ENCODE measurements around the gene SLC24A4. TPM values are rescaled to one million over a fixed set of nuclear protein-coding genes. Genes with fewer than 3 reads are reported as not detected.

Gene SLC24A4
- total RNA-seq, 1 donor from 2014 or later = under 0.01 TPM

DNA sequence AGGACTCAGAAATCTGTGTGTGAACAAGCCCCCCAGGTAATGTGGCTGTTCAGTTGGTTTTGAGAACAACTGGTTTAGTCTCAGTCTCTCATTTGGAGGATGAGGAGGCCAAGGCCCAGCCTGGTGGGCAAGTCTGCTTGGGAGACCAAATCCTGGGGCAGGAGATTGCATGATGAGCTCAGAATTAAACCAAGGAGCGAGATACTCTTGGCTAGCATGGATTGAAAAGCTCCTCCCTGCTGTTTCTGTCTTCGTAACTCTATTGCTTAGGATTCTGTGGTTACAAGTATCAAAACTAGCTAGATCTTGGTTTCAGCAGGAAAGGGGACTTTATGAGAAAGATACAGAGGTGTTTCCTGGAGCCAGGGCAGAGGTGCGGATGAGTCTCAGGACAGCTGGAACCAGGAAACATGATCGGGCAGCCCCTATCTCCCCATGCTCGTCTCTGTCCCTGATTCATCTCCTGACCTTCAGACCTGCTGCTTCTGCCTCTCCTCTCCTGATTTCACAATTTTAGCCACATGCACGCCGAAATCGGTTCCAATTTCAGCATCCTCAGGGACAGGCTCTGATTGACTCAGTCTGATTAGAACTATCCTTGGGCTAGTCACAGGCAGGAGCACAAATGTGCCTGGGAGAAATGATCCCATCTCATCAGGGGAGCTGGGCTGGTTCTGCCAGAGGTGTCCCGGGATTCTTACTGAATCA is 150.4 kb downstream of the SLC24A4 start:
- DNase-seq (ENCODE audit: low read depth in 2 of 2) = peak in 1 of 2 donors; percentile 40

DNA sequence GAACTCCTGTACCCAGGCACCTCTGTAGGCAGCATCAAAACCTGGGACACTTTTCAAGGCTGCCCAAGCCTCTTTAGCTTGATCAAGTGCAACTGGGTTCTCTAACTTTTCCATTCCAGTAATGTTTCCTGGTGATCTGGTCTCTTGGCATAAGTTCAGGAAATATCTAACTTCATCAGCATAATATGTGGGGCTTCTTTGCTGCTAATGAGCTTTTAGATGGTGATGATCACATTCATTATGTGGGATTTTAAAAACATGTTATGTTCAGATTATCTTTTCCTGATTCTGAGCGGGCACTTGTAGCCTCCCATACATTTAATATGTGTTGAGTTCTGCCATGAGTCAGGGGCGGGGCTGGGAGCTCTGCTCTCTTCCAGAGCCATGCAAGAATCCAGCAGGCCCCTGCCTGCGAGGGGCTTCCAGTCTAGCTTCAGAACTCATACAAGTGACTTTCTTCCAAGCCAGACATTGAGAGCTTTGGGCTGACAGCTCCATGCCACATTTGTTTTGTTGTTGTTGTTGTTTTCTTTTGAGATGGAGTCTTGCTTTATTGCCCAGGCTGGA is 151.1 kb downstream of the SLC24A4 start:
- peak; percentile 42 to 69 for DNase-seq (ENCODE audit: low read depth in 2 of 2)

DNA sequence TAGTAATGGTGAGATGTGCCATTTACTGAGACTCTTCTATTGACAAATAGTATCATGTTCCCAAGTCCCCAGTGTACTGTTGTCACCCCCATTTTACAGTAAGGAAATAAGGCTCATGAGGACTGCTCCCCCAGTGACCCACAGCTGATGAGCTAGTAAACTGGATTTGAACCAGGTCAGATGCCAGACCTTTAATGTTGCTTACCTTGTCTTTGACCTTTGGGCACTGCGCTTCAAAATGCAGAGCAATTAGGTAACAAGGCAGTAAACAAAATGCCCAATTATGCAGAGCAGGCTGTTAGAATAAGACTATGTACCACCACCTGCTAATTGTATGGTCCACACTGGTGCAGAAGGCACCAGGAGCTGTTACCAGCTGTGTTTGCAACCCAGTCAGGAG is 152.1 kb downstream of the SLC24A4 start:
- DNase-seq (ENCODE audit: low read depth in 2 of 2) = no peak

DNA sequence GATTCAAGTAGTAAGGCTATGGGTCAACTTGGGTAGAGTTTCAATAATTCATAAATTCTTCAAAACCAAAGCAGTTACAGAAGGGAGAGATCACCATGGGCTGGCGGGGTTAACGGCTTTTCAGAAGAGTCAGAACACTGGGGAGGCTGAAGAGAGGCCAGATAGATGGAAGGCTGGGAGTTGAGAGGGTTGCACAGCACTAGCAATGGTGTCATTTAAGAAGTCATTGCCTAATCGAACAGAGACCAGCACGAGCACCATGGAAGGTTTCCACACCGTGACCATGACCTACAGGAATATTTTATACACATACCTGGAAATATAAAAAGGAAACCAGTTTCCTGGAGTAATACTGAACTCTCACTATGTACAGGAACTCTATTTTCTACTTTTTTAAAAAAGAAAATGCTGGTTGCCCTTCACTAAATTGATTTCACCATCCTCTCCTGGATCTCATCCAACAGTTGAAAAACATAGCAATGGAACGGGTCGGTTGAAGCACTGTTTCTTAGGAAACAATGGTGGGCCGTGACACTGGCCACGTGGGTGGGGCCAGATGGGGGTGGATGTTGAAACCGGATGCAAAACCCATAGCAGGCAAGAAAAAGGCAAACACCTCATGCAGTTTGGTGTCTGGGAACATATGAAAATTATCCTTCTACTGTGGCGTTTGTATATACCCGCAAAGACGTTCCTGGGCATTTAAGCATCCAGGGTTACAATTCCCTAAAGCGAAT is 152.7 kb downstream of the SLC24A4 start:
- peak; percentile 89 to 97 for DNase-seq (ENCODE audit: low read depth in 2 of 2)

DNA sequence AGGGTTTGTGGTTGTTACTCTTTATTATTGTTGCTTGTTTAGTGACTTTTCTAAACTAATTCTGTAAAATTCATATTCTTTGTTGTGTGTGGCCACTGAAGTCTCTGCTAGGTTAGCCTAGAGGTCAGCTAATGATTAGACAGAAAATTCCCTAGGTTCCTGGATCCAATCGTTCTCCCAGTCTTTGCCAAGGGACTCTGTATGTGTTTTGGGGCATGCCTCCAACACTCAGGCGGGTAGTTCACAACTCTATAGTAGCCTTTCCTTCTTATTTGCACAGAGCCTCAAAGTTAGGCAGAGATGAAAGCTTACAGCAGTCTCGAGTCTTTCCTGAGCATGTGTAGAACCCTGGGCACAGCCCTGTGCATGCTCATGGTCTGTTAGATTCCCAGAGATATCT is 157.9 kb downstream of the SLC24A4 start:
- DNase-seq (ENCODE audit: low read depth in 2 of 2) = no peak

DNA sequence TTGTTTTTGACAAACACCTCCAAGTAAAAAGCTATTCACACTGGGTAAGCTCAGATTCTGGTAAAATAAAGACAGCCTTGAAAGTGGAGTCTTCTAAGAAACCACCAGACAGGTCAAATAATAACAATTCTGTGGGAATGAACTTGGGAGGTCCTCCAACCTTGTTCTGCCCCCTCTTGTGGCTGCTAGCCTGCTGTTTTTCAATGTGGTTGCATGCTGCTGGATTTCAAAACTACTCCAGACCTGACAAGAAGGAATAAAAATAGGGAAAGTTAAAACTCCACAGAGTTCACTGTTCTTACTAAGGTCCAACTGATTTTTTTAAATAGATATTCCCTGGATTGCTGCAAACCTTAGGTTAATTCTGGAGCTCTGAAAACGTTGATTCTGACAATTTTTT is 158.4 kb downstream of the SLC24A4 start:
- peak in 1 of 2 donors; percentile 43 for DNase-seq (ENCODE audit: low read depth in 2 of 2)

DNA sequence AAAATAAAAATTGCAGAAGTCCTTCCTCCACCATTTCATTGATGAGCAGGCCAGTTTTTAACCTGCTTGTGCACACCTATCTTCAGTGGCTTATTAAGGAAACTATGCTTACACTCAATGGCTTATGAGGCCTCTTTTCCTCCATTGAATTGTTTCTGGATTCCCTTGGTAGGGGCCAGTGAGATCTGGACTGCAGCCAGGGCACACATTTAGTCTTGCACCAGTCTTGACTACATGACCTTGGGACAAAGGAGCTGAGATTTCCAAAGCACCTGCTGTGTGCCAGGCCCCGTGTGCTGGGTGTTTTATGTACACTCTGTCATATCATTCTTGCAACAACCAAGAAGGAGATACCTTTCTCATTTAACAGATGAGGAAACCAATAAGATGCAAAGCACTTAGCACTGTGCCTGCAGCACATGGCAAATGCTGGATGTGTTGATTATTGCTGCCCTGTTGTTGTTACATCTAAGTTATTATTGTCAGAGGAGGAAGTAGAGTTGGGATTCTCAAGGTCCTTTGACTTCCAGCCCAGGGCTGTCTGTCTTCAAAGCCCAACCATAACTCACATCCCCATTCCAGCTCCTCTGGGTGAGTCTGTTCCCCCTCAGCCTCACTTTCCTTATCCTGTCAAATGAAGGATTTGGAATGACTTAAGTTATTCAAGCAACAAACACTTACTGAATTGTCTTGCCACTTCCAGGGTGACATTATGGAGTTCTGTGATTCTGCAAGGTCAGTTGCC is 159.0 kb downstream of the SLC24A4 start:
- DNase-seq (ENCODE audit: low read depth in 2 of 2) = no peak

DNA sequence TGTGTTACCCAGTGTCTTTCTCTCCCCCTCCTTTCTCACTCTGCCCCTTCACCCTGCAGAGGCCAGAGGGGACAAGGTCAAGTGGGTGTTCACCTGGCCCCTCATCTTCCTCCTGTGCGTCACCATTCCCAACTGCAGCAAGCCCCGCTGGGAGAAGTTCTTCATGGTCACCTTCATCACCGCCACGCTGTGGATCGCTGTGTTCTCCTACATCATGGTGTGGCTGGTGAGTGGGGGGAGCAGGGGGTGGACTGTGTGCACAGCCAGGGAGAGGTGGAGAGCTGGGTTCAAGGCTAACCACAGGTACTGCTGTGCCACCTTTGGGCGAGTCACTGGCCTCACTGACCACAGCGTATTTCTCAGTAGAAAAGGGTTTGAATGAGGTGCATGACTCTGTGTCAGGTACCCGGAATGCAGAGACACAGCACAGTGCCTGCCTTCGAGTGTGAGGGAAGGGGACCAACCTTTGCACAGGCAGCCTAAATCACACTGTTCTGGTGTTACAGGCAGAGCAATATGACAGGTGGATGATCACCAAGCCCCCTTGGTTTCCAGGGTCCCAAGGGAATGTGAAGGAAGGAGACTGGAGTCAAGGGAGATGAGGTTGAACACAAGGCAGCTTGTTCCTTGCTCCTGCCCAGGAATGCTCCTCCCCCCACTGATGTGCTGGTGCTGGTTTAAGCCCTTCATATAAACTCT is 159.8 kb downstream of the SLC24A4 start:
- DNase-seq (ENCODE audit: low read depth in 2 of 2) = no peak

DNA sequence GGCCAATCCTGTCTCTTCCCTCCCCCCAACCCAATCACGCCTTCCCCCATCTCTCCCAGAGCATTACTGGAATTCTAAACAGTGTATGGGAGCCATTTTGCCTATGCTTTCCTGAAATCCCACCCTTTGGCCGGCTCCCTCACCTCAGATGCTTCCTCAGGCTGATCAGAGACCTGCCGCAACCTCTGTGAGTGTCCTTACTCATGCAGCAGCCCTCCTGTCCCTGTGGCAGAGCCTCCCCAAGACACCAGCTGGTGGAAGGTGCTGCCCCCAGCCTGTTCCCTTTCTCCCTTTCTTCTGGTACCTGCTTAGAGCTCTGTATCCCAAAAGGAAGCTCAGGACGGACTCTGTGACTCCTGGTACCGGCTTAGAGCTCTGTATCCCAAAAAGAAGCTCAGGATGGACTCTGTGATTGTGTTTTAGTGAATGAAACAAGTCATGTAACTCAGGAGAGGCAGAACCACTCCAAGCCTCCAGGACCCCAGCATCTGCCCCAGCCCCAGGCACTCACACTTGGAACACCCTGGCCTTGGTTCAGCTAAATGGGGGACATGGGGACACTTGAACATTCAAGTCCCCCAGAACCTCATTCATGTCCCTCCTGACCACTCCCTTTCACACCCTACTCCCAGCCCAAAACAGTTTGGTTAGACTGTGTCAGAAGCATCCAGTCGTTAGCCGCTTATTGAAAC is 161.3 kb downstream of the SLC24A4 start:
- no peak for DNase-seq (ENCODE audit: low read depth in 2 of 2)

DNA sequence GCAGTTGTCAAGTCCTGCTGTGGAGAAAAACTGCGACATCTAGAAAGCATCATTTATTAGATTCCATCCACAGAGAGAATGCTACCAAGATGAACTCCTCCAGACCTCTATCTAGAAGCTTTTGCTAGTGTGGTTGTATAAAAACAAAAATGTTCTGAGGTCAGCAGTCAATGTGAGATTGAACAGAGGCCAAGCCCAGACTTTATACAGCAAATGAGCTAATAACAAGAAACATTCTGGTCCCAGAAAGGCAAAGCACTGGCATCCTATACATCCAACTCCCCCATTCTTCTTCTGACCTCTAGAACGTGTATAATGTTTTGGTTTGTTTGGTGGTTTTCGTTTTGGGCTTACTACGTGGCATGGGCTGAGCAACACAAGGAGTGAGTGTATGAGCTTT is 163.9 kb downstream of the SLC24A4 start:
- no peak for DNase-seq (ENCODE audit: low read depth in 2 of 2)

DNA sequence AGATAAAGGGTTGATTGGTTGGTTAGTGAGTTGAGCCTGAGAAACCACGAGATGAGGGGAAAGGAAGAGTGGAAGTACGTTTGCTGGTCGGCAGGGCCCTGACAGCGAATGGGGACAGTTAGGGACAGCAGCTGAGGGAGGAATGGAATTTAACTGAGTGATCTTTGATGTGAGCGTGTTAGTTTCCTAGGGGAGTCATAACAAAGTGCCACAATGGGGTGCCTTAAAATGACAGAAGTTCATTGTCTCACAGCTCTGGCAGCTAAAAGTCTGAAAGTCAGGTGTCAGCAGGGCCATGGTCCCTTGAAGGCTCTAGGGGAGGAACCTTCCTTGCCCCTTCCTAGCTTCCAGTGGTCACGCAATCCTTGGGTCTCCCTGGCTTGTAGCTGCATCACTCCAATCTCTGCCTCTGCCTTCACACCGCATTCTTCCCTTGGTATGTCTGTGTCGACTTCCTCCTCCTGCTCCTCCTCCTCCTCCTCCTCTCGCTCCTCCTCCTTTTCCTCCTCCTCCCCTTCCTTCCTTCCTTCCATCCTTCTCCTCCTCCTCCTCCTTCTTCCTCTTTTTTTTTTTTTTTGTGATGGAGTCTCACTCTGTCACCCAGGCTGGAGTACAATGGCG is 164.7 kb downstream of the SLC24A4 start:
- no peak for DNase-seq (ENCODE audit: low read depth in 2 of 2)

DNA sequence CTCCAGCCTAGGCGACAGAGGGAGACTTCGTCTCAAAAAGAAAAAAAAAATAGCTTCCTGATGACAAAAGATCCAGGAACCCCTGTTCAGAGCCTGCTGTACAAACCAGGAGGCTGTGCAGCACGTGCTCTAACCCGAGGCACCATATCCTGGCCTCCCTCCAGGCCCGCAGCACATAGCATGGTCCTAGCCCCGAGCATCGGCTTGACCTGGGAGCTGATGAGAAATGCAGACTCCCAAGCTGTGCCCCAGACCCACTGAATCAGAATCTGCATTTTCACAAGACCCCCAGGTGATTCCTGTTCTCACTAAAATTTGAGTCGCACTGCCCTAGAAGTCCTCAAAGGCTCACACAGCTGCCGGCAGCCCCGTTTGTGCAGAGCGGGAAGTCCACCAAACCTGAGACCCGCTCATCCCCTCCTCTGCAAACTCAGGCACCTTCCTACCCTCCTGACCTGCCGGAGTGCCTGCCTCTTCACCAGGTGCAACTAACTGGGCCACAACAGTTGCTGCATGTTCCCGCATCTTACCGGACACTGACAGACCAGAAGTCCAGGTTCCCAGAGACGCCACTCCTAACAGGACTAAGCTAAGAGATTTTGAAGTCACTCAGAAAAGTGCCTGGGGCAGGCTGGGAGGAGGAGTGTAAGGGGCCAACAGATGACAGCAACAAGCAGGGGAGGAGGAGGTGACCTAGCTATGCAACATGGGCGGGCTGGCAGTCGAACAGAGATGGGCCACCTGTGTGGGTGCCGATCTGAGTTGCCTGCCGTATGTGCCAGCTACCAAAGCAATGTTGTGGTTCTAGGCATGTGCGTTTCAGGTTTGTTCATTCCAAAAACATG is 166.7 kb downstream of the SLC24A4 start:
- no peak for DNase-seq (ENCODE audit: low read depth in 2 of 2)

DNA sequence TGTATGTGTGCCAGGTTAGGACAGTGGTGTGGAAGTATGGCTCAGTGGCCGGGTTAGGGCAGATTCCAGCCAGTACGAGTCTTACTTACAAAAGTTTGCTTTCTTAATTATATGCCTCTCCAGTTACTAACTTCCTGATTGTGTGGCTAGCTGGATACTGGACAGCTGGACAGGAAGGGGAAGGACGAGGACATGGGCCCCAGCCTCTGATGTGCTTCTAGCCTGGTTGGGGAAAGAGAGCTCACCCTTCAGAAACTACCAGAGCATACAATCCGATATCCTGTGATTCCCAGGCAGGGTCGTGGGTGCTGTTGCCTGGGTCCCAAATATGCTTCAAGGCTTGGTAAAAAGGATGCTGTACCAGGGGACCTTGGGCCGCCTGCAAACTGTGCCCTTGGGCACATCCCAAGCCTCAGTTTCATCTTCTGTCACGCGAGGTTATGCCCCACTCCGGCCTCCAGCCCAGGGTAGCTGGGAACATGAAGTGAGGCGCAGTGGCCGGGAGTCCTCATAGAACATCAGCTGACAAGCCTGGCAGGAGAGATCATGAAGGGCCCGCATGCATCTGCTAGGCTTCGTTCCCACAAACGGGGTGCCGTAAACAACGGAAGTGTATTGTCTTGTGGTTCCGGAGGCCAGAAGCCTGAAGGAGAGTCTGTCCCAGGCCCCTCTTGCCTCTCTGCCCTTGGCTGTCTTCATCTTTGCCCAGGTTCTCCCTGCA is 167.4 kb downstream of the SLC24A4 start:
- no peak for DNase-seq (ENCODE audit: low read depth in 2 of 2)

DNA sequence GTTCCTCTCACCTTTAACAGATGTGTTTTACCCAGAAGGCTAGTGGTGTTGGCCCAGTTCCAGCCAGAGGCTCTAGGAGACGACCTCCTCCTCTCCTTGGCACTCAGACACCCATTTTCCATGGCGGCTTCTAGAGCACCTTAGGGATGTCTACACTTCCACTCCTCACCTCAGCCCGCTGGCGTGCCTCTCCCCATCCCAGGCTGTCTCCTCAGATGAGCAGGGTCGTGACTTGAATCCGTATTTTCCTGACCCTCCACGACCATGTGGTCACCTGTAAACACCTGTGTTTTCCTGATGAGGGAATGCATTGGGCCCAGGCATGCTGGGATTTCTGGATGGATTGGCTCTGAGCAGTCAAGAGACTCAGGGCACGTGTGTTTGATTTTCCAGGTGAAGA is 168.8 kb downstream of the SLC24A4 start:
- no peak for DNase-seq (ENCODE audit: low read depth in 2 of 2)

DNA sequence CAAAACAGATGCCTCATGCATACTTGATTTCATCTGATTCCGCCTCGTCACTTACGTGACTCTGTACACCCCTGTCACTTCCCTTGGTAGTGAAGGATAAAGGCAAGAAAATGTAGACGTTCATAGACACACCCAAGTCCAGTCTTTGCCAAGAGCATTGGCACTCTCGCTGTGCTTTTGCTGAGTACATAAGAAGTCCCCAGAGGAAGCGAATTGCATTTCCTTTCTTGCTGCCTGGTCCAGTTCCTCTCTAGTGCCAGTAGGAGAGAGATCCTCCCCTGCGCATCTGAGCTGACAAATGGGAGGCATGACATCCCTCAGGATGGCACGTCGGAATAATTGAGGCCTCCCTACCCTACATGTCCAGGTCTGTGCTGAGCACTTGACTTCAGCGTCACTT is 169.3 kb downstream of the SLC24A4 start:
- no peak for DNase-seq (ENCODE audit: low read depth in 2 of 2)

DNA sequence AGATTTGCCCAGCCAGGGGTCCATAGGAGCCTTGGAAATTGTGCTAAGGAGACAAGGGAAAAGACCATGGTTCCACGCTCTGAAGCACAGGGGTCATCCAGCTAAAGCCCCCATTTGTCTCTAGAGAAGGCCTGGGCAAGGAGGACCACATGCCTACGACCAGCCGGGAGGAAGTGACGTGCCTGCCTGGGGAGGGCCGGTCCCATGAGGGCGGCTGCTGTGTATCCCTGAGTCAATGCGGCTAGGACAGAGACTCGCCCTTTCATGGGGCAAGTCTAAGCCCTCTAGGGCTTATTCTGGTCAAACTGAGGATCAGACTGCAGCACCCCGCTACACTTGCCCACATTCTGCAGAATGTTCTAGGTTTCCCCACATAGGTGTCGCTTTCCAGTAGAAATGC is 170.1 kb downstream of the SLC24A4 start:
- no peak for DNase-seq (ENCODE audit: low read depth in 2 of 2)

DNA sequence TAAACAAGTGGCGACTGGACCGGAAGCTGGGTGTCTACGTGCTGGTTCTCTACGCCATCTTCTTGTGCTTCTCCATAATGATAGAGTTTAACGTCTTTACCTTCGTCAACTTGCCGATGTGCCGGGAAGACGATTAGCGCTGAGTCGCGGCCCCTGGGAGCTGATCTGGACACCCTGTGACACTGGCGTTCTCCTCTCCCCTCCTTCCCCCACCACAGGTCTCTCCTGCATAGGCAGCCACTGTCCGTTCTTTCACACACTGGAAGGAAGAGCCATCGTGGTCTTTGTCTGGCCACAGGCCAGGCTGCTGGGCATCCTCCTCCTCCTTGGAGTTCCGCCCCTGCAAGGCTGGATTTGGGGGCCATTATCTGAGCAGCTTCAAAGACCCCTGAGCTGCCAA is 170.5 kb downstream of the SLC24A4 start:
- no peak for DNase-seq (ENCODE audit: low read depth in 2 of 2)

DNA sequence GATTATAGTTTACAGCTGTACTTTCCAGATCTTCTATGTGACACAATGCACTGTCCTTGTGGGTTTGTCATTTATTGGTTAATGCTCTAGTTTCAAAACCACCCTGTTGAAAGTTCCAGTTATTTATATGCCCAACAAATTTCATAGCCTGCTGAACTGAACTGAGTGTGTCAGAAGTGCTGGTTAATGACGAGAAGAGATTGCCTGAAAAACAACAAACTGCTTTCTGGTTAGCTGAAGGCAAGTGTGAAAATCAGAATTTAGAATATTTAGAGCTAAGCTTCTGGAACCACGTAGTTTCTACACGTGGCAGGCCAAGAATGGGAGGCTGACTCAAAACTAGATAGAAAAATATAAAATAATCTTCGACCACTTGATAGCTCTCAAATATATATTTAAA is 171.5 kb downstream of the SLC24A4 start:
- no peak for DNase-seq (ENCODE audit: low read depth in 2 of 2)

DNA sequence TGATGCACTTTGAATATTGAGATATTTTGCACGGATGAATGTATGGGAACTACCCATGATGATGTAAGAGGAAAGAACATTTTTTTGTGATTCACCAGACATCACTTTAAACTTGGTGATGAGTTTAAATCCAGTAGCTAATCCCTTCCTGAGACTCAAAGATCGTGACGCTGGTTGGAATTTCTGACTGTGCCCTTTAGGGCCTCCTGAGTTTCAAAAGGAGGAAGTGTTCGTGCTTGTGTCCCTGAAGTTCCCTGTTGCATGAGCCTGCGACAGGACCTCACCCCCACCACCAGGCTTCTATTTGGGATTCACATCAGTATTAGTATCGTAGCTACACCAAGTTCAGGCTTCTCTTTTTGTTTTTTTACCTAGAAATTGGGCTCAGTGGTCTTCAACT is 172.1 kb downstream of the SLC24A4 start:
- DNase-seq (ENCODE audit: low read depth in 2 of 2) = no peak

Data from dermis microvascular lymphatic vessel endothelial cell (primary cell).